GM23338 (cell line): ENCODE data around the gene KDM1A. TPM values are rescaled to one million over a fixed set of nuclear protein-coding genes. Genes with fewer than 3 reads are reported as not detected.

Source experiments
- ATAC-seq: fragments of 200-7000 bp; cut with Tn5 transposase; 3 replicates; pipeline ENCODE4 v1.9.1; 2020
- DNase-seq: peaks from one replicate; pipeline ENCODE4 v3.0.0-alpha.2; 2015; ENCODE audit warnings: low spot score
- H2AFZ ChIP-seq: fragments of 200-600 bp; sonication (generic); 2 replicates; pipeline ENCODE4 v1.8.0; 2016; ENCODE audit warnings: antibody characterized with exemption, mild to moderate bottlenecking, moderate library complexity
- H3F3A ChIP-seq: fragments of 200-600 bp; sonication (generic); replicated peaks from 2 replicates; pipeline ENCODE4 v1.8.0; 2017; ENCODE audit warnings: antibody characterized with exemption, mixed run types, low read depth
- H3K27ac ChIP-seq: fragments of 200-600 bp; sonication (generic); 2 replicates; pipeline ENCODE4 v1.6.1; 2016; ENCODE audit warnings: low read depth
- H3K27me3 ChIP-seq: fragments of 200-600 bp; sonication (generic); 2 replicates; pipeline ENCODE4 v1.8.0; 2016; ENCODE audit warnings: mild to moderate bottlenecking, mixed run types, moderate library complexity; ENCODE audit not compliant: insufficient read depth
- H3K36me3 ChIP-seq: fragments of 200-600 bp; sonication (generic); 2 replicates; pipeline ENCODE4 v1.8.0; 2016; ENCODE audit warnings: mild to moderate bottlenecking; ENCODE audit not compliant: insufficient read depth
- H3K4me1 ChIP-seq: fragments of 200-600 bp; sonication (generic); 2 replicates; pipeline ENCODE4 v1.8.0; 2016; ENCODE audit warnings: mild to moderate bottlenecking, moderate library complexity; ENCODE audit not compliant: insufficient read depth
- H3K4me2 ChIP-seq: fragments of 200-600 bp; sonication (generic); 2 replicates; pipeline ENCODE4 v1.7.1; 2017; ENCODE audit warnings: mixed run types
- H3K4me3 ChIP-seq: fragments of 200-600 bp; sonication (generic); 2 replicates; pipeline ENCODE4 v1.6.1; 2016; ENCODE audit warnings: mixed run types
- H3K79me2 ChIP-seq: fragments of 200-600 bp; sonication (generic); replicated peaks from 2 replicates; pipeline ENCODE4 v1.8.0; 2017; ENCODE audit warnings: mild to moderate bottlenecking; ENCODE audit not compliant: insufficient read depth
- H3K9me2 ChIP-seq: fragments of 200-600 bp; sonication (generic); 2 replicates; pipeline ENCODE4 v1.8.0; 2017; ENCODE audit not compliant: insufficient read depth
- H4K20me1 ChIP-seq: fragments of 200-600 bp; sonication (generic); replicated peaks from 2 replicates; pipeline ENCODE4 v1.8.0; 2017; ENCODE audit warnings: mild to moderate bottlenecking; ENCODE audit not compliant: insufficient read depth
- H3K27ac Mint-ChIP-seq: 2 replicates; pipeline ENCODE4 v1.8.0; 2020; ENCODE audit warnings: inconsistent platforms, mild to moderate bottlenecking, moderate library complexity, mixed read lengths
- H3K27me3 Mint-ChIP-seq: 3 replicates; pipeline ENCODE4 v1.8.0; 2022; ENCODE audit warnings: low read depth, mild to moderate bottlenecking, moderate library complexity, mixed read lengths, inconsistent platforms; ENCODE audit not compliant: insufficient read depth, poor library complexity
- H3K36me3 Mint-ChIP-seq: 3 replicates; pipeline ENCODE4 v1.8.0; 2021; ENCODE audit warnings: low read depth, mild to moderate bottlenecking, inconsistent platforms, moderate library complexity, mixed read lengths
- H3K4me1 Mint-ChIP-seq: 3 replicates; pipeline ENCODE4 v1.8.0; 2020; ENCODE audit warnings: mild to moderate bottlenecking, inconsistent platforms, mixed read lengths
- H3K4me3 Mint-ChIP-seq: 3 replicates; pipeline ENCODE4 v1.8.0; 2021; ENCODE audit warnings: moderate library complexity, mild to moderate bottlenecking, inconsistent platforms, mixed read lengths
- H3K9me3 Mint-ChIP-seq: 3 replicates; pipeline ENCODE4 v1.8.0; 2020; ENCODE audit warnings: moderate library complexity, mild to moderate bottlenecking, inconsistent platforms, mixed read lengths
- CREB1 ChIP-seq: fragments of 250-450 bp; sonication (Bioruptor Pico); IDR thresholded peaks from 2 replicates; pipeline ENCODE4 v1.5.0; 2020; ENCODE audit warnings: low read depth, mild to moderate bottlenecking, moderate library complexity
- CTCF ChIP-seq, 2 experiments: fragments of 200-600 bp in 1 of 2; sonication (generic) in 1 of 2; conservative IDR thresholded peaks; 2 replicates each; pipeline versions ENCODE4 v1.5.1 to v1.6.1; 2016 to 2017; ENCODE audit warnings: antibody characterized with exemption in 2 of 2, low read depth in 2 of 2, mild to moderate bottlenecking in 2 of 2, moderate library complexity in 1 of 2
- ETS1 ChIP-seq: IDR thresholded peaks from 2 replicates; pipeline ENCODE4 v1.6.1; 2016; ENCODE audit warnings: antibody characterized with exemption
- EZH2 ChIP-seq: fragments of 200-600 bp; sonication (generic); IDR thresholded peaks from one replicate; pipeline ENCODE4 v1.8.0; 2017; ENCODE audit warnings: antibody characterized with exemption, mild to moderate bottlenecking, low read depth; ENCODE audit not compliant: unreplicated experiment
- EZH2phosphoT487 ChIP-seq: fragments of 200-600 bp; sonication (generic); IDR thresholded peaks from one replicate; pipeline ENCODE4 v1.8.1; 2018; ENCODE audit warnings: antibody characterized with exemption; ENCODE audit not compliant: unreplicated experiment
- JUNB ChIP-seq: IDR thresholded peaks from one replicate; pipeline ENCODE4 v1.6.1; 2016; ENCODE audit warnings: antibody characterized with exemption; ENCODE audit not compliant: unreplicated experiment
- NANOG ChIP-seq: IDR thresholded peaks from 2 replicates; pipeline ENCODE4 v1.6.1; 2016; ENCODE audit warnings: antibody characterized with exemption, borderline replicate concordance
- POLR2AphosphoS5 ChIP-seq: IDR thresholded peaks from 2 replicates; pipeline ENCODE4 v1.6.1; 2016; ENCODE audit warnings: antibody characterized with exemption, low read depth
- REST ChIP-seq: IDR thresholded peaks from one replicate; pipeline ENCODE4 v1.6.1; 2018; ENCODE audit warnings: antibody characterized with exemption; ENCODE audit not compliant: unreplicated experiment
- STAT1 ChIP-seq: IDR thresholded peaks from one replicate; pipeline ENCODE4 v1.6.1; 2016; ENCODE audit warnings: antibody characterized with exemption; ENCODE audit not compliant: unreplicated experiment
- ZNF114 ChIP-seq: fragments of 250-450 bp; sonication (Bioruptor Pico); IDR thresholded peaks from 2 replicates; pipeline ENCODE4 v1.5.0; 2020; ENCODE audit warnings: mild to moderate bottlenecking, moderate library complexity
- ZNF331 ChIP-seq: fragments of 250-450 bp; sonication (Bioruptor Pico); IDR thresholded peaks from 2 replicates; pipeline ENCODE4 v1.5.0; 2020; ENCODE audit warnings: low read depth, mild to moderate bottlenecking, moderate library complexity
- ZNF462 ChIP-seq: fragments of 250-450 bp; sonication (Bioruptor Pico); IDR thresholded peaks from 2 replicates; pipeline ENCODE4 v1.5.0; 2020; ENCODE audit warnings: mild to moderate bottlenecking, moderate library complexity
- polyA plus RNA-seq: library from polyadenylated mRNA; unstranded; fragments of >200 nt; fragmentation: Nextera tagmentation; extraction: Ambion mirVana; gene quantifications from 2 replicates; pipeline ENCODE4 v1.2.1, GENCODE V29; 2016
- total RNA-seq: library from RNA; depleted of rRNA; stranded (reverse); fragments of >200 nt; shearing (Covaris generic); gene quantifications from 2 replicates; pipeline ENCODE4 v1.2.3, GENCODE V29; 2014

Gene KDM1A
- total and polyA plus RNA-seq, 2 experiments from 2014 or later: 86.4 to 252 TPM

GRCh38 chr1:23019863-23020625, 776 bp downstream of the KDM1A start:
- Histone ChIP-seq H3K27me3 (no peaks in the 10 kb centered on the region), H3K4me2 (peak overlapping the region; percentile 90), H3F3A (no peaks in the 10 kb centered on the region), H3K4me1 (peaks cover 6% of the 10 kb centered on the region; the same call in 1 of the 2 replicates), H2AFZ (peak overlapping the region; percentile 77), H3K36me3 (peaks cover 6% of the 10 kb centered on the region; the same call in 1 of the 2 replicates), H3K4me3 (peak overlapping the region; percentile 84), H3K79me2 (peaks cover 57% of the 10 kb centered on the region), H4K20me1 (peaks cover 41% of the 10 kb centered on the region), H3K9me2 (no peaks in the 10 kb centered on the region), H3K27ac (peak overlapping the region; percentile 92)
- Mint-ChIP-seq H3K4me1 (peaks cover 14% of the 10 kb centered on the region), H3K27me3 (no peaks in the 10 kb centered on the region), H3K4me3 (peak overlapping the region; percentile 92), H3K9me3 (peaks cover 27% of the 10 kb centered on the region), H3K27ac (peak overlapping the region; percentile 95), H3K36me3 (peaks cover 40% of the 10 kb centered on the region)
- peak; percentile 65 for ATAC-seq
- DNase-seq: peak; percentile 60
- TF ChIP-seq STAT1 (no peak), ZNF462 (CRISPR knock-in tag) (no peak), ETS1 (no peak), JUNB (no peak), POLR2AphosphoS5 (no peak), REST (no peak), CREB1 (CRISPR knock-in tag) (no peak), NANOG (no peak), EZH2phosphoT487 (no peak), EZH2 (no peak), CTCF (conservative IDR thresholded peaks at IDR 0.05; ENCODE audit: low read depth in 2 of 2) (no peak), ZNF331 (CRISPR knock-in tag) (no peak), ZNF114 (CRISPR knock-in tag) (no peak)
